Stimulated activated CD8-positive, alpha-beta memory T cell treated with anti-CD3 and anti-CD28 coated beads, Interleukin-7, amount 100 ng/mL, for 24 hours (primary cell): ENCODE results near the gene KCNAB1.
"Not testable (repeated sequence)": the region's sequence is repeated elsewhere in the genome, so short reads cannot be mapped to it uniquely, and the experiment has no call there.

Experiments
- DNase-seq: peaks from one replicate; pipeline ENCODE4 v3.0.0-alpha.2; 2020; ENCODE audit warnings: low read depth

The KCNAB1 gene

GRCh38 chr3:156218353-156218744 is 98.0 kb downstream of the KCNAB1 start:
- no peak for DNase-seq

- DNase-seq = not testable (repeated sequence)
These were observed 102.0 kb downstream of the KCNAB1 start for GRCh38 chr3:156222381-156222780.

GRCh38 chr3:156224046-156224445 is 103.7 kb downstream of the KCNAB1 start:
- not testable (repeated sequence) for DNase-seq

- no peak for DNase-seq
These were observed 106.5 kb downstream of the KCNAB1 start for GRCh38 chr3:156226676-156227420.

GRCh38 chr3:156227704-156228103 is 107.3 kb downstream of the KCNAB1 start:
- no peak for DNase-seq

- no peak for DNase-seq
These were observed 110.0 kb downstream of the KCNAB1 start for GRCh38 chr3:156230278-156230900.

- not testable (repeated sequence) for DNase-seq
These were observed 110.8 kb downstream of the KCNAB1 start for GRCh38 chr3:156231221-156231620.

GRCh38 chr3:156233876-156234275 is 113.5 kb downstream of the KCNAB1 start:
- no peak for DNase-seq

GRCh38 chr3:156236556-156237260 is 116.3 kb downstream of the KCNAB1 start:
- no peak for DNase-seq

GRCh38 chr3:156240642-156241041 is 120.3 kb downstream of the KCNAB1 start:
- DNase-seq = no peak

GRCh38 chr3:156246961-156247725 is 126.8 kb downstream of the KCNAB1 start:
- DNase-seq = no peak

GRCh38 chr3:156250550-156250949 is 130.2 kb downstream of the KCNAB1 start:
- no peak for DNase-seq

GRCh38 chr3:156251424-156251823 is 131.0 kb downstream of the KCNAB1 start:
- no peak for DNase-seq

- DNase-seq = no peak
These were observed 132.3 kb downstream of the KCNAB1 start for GRCh38 chr3:156252656-156253055.

GRCh38 chr3:156253150-156253549 is 132.8 kb downstream of the KCNAB1 start:
- DNase-seq = no peak

GRCh38 chr3:156256256-156256655 is 135.9 kb downstream of the KCNAB1 start:
- DNase-seq = no peak

- no peak for DNase-seq
These were observed 136.6 kb downstream of the KCNAB1 start for GRCh38 chr3:156256945-156257344.

- no peak for DNase-seq
These were observed 137.9 kb downstream of the KCNAB1 start for GRCh38 chr3:156258301-156258700.

- no peak for DNase-seq
These were observed 139.5 kb downstream of the KCNAB1 start for GRCh38 chr3:156259896-156260295.

- no peak for DNase-seq
These were observed 140.0 kb downstream of the KCNAB1 start for GRCh38 chr3:156260331-156260730.

- DNase-seq = no peak
These were observed 144.4 kb downstream of the KCNAB1 start for GRCh38 chr3:156264771-156265170.

GRCh38 chr3:156271508-156271907 is 151.1 kb downstream of the KCNAB1 start:
- DNase-seq = no peak
